GM12878 (cell line): ENCODE measurements around the gene PIK3R2. TPM values are rescaled to one million over a fixed set of nuclear protein-coding genes. Genes with fewer than 3 reads are reported as not detected.

Experiments
- BACH1 ChIP-seq: fragments of 450-650 bp; IDR thresholded peaks from 2 replicates; pipeline ENCODE4 v1.6.1; 2017; ENCODE audit warnings: mild to moderate bottlenecking, borderline replicate concordance
- DPF2 ChIP-seq: fragments of 450-650 bp; IDR thresholded peaks from 2 replicates; pipeline ENCODE4 v1.6.1; 2017; ENCODE audit warnings: mild to moderate bottlenecking
- NFYA ChIP-seq: IDR thresholded peaks from 2 replicates; pipeline ENCODE4 v1.6.1; 2011; ENCODE audit warnings: low read depth, mild to moderate bottlenecking, low read length, improper control_type of control experiment, borderline replicate concordance
- POU2F2 ChIP-seq: IDR thresholded peaks from 3 replicates; pipeline ENCODE4 v1.6.1; 2011; ENCODE audit warnings: low read depth, mild to moderate bottlenecking, low read length, borderline replicate concordance
- RAD21 ChIP-seq: IDR thresholded peaks from 2 replicates; pipeline ENCODE4 v1.6.1; 2011; ENCODE audit warnings: mild to moderate bottlenecking, low read depth, low read length, moderate library complexity; ENCODE audit not compliant: insufficient read depth
- RBBP5 ChIP-seq: fragments of 200-600 bp; sonication (generic); conservative IDR thresholded peaks from 2 replicates; pipeline ENCODE4 v1.6.1; 2016
- SIX5 ChIP-seq: IDR thresholded peaks from 2 replicates; pipeline ENCODE4 v1.6.1; 2011; ENCODE audit warnings: mild to moderate bottlenecking, low read depth, low read length, moderate library complexity; ENCODE audit not compliant: severe bottlenecking
- SMARCA5 ChIP-seq: fragments of 450-650 bp; IDR thresholded peaks from 2 replicates; pipeline ENCODE4 v1.6.1; 2017; ENCODE audit warnings: mild to moderate bottlenecking
- SPI1 ChIP-seq: IDR thresholded peaks from 2 replicates; pipeline ENCODE4 v1.6.1; 2011; ENCODE audit warnings: low read depth, mild to moderate bottlenecking, low read length, moderate library complexity, borderline replicate concordance; ENCODE audit not compliant: insufficient read depth
- TCF7 ChIP-seq: IDR thresholded peaks from 2 replicates; pipeline ENCODE4 v1.6.1; 2014; ENCODE audit warnings: antibody characterized with exemption, borderline replicate concordance
- polyA plus RNA-seq, 11 experiments: library from polyadenylated mRNA; depleted of rRNA in 4 of 11; unstranded in 6 of 11; stranded (reverse) in 5 of 11; fragments of >200 nt; fragmentation: Nextera tagmentation in 4 of 11; fragmentation: Illumina TruSeq in 1 of 11; extraction: Ambion mirVana in 4 of 11; extraction: Trizol in 1 of 11; gene quantifications; 1 replicate in 1 of 11; 2 replicates in 10 of 11; pipeline versions ENCODE4 v1.2.1 to v1.2.3, GENCODE V29; 2011 to 2016; ENCODE audit warnings: inconsistent platforms in 2 of 11, missing spikeins in 2 of 11, low read depth in 1 of 11
- total RNA-seq, 4 experiments: library from RNA; depleted of rRNA in 3 of 4; stranded (reverse); fragments of >200 nt in 3 of 4; fragmentation: Illumina TruSeq in 1 of 4; extraction: Trizol in 1 of 4; gene quantifications; 2 replicates each; pipeline versions ENCODE4 v1.2.1 to v1.2.3, GENCODE V29; 2013 to 2021
- TF ChIP-seq, protein P1 (sequence below): fragments of 450-650 bp; IDR thresholded peaks from 2 replicates; pipeline ENCODE4 v1.6.1; 2017; ENCODE audit warnings: borderline replicate concordance
- TF ChIP-seq, protein P2 (sequence below): IDR thresholded peaks from 2 replicates; pipeline ENCODE4 v1.6.1; 2012; ENCODE audit warnings: low read depth, low read length, improper control_type of control experiment
- TF ChIP-seq, protein P3 (sequence below): fragments of 450-650 bp; IDR thresholded peaks from 2 replicates; pipeline ENCODE4 v1.6.1; 2017; ENCODE audit warnings: mild to moderate bottlenecking, moderate library complexity

PIK3R2 gene
- total and polyA plus RNA-seq, 10 of the 15 experiments (the other 5 are each of a cell fraction or from before 2014, with no cell fraction given): 0.26 to 22.6 (median 2.5) TPM

DNA sequence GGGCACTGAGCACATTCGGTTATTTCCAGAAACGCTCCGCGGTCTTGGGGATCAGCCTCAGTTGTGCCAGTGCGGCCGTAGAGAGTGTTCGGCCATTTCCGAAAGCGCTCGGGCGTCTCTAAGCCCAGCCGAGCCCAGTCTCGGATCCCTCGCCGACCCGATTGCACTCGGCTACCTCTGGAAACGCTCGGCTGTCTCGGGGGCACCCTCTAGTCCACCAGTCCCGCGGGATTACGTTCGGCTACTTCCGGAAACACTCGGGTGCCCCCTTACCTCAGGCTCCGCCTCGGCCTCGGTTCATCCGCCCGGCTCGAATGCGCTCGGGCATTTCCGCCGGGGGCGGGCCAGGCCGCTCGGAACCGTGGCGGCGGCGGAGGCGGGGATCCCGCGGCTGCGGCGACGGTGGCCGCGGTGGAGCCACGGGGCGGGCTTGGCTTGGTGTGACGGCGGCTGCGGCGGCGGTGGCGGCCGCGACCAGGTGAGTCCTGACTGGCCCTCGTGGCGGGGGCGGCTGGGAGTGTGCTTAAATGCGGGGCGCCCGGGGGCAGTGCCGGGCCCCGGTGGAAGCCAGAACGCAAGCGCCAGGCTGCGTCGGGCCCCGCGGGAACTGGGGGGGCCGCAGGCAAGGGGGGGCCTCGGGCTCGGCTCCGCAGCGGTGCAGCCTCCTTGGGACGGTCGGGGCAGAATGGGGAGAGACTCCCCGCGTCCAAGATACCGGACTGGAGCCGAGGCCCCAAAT is at the start of gene PIK3R2 (continued):
- TF ChIP-seq, protein P1, sequence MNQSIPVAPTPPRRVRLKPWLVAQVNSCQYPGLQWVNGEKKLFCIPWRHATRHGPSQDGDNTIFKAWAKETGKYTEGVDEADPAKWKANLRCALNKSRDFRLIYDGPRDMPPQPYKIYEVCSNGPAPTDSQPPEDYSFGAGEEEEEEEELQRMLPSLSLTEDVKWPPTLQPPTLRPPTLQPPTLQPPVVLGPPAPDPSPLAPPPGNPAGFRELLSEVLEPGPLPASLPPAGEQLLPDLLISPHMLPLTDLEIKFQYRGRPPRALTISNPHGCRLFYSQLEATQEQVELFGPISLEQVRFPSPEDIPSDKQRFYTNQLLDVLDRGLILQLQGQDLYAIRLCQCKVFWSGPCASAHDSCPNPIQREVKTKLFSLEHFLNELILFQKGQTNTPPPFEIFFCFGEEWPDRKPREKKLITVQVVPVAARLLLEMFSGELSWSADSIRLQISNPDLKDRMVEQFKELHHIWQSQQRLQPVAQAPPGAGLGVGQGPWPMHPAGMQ: peak; percentile 19; the same call in 1 of the 2 replicates
- no peak for TF ChIP-seq TCF7
- TF ChIP-seq BACH1: peak; percentile 82
- TF ChIP-seq POU2F2: no peak
- TF ChIP-seq, protein P2, sequence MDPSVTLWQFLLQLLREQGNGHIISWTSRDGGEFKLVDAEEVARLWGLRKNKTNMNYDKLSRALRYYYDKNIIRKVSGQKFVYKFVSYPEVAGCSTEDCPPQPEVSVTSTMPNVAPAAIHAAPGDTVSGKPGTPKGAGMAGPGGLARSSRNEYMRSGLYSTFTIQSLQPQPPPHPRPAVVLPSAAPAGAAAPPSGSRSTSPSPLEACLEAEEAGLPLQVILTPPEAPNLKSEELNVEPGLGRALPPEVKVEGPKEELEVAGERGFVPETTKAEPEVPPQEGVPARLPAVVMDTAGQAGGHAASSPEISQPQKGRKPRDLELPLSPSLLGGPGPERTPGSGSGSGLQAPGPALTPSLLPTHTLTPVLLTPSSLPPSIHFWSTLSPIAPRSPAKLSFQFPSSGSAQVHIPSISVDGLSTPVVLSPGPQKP: peak; percentile 73; the same call in 1 of the 2 replicates
- TF ChIP-seq DPF2: peak; percentile 92
- TF ChIP-seq, protein P3, sequence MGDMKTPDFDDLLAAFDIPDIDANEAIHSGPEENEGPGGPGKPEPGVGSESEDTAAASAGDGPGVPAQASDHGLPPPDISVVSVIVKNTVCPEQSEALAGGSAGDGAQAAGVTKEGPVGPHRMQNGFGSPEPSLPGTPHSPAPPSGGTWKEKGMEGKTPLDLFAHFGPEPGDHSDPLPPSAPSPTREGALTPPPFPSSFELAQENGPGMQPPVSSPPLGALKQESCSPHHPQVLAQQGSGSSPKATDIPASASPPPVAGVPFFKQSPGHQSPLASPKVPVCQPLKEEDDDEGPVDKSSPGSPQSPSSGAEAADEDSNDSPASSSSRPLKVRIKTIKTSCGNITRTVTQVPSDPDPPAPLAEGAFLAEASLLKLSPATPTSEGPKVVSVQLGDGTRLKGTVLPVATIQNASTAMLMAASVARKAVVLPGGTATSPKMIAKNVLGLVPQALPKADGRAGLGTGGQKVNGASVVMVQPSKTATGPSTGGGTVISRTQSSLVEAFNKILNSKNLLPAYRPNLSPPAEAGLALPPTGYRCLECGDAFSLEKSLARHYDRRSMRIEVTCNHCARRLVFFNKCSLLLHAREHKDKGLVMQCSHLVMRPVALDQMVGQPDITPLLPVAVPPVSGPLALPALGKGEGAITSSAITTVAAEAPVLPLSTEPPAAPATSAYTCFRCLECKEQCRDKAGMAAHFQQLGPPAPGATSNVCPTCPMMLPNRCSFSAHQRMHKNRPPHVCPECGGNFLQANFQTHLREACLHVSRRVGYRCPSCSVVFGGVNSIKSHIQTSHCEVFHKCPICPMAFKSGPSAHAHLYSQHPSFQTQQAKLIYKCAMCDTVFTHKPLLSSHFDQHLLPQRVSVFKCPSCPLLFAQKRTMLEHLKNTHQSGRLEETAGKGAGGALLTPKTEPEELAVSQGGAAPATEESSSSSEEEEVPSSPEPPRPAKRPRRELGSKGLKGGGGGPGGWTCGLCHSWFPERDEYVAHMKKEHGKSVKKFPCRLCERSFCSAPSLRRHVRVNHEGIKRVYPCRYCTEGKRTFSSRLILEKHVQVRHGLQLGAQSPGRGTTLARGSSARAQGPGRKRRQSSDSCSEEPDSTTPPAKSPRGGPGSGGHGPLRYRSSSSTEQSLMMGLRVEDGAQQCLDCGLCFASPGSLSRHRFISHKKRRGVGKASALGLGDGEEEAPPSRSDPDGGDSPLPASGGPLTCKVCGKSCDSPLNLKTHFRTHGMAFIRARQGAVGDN: peak; percentile 67
- no peak for TF ChIP-seq RAD21
- TF ChIP-seq SMARCA5: peak; percentile 87; the same call in 1 of the 2 replicates
- no peak for TF ChIP-seq NFYA
- no peak for TF ChIP-seq SPI1
- no peak for TF ChIP-seq RBBP5
- TF ChIP-seq SIX5: no peak
